ENCODE measurements around the gene FRRS1.
"Not testable (repeated sequence)": the region's sequence is repeated elsewhere in the genome, so short reads cannot be mapped to it uniquely, and the experiment has no call there.

Gene FRRS1

DNA sequence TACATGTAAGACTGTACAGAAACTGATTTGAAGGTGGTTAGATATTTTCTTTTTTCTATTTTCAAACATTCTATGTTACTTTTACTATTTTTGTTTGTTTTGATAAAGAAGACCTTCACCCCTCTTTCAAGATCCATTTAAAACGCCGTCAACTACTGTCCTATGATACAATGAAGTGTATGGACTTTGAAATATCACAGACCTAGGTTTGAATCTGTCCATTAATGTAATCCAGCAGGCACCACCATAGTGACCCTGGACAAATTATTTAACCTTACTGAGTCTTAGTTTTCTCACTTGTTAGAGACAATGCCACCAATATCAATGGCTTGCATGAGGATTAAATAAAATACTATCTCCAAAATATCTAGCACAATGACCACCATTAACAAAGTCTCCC, 2.0 kb downstream of the FRRS1 start:
- Histone ChIP-seq H3K9ac (ENCODE audit: low read length) (no peak overlapping the region), H3K27ac (ENCODE audit: low read depth, low read length) (no peak overlapping the region), H3K4me1 (ENCODE audit: insufficient read depth, low read length) (no peaks in the 10 kb centered on the region), H3K4me3 (ENCODE audit: low read depth in 1 of 2, low read length in 2 of 2) (no peak overlapping the region), H3K36me3 (ENCODE audit: insufficient read depth, low read length) (no peaks in the 10 kb centered on the region), H3K9me3 (ENCODE audit: low read length) (no peaks in the 10 kb centered on the region), H3K27me3 (ENCODE audit: control insufficient read depth in 1 of 2, insufficient read depth in 2 of 2, low read length in 2 of 2) (no peaks in the 10 kb centered on the region)

DNA sequence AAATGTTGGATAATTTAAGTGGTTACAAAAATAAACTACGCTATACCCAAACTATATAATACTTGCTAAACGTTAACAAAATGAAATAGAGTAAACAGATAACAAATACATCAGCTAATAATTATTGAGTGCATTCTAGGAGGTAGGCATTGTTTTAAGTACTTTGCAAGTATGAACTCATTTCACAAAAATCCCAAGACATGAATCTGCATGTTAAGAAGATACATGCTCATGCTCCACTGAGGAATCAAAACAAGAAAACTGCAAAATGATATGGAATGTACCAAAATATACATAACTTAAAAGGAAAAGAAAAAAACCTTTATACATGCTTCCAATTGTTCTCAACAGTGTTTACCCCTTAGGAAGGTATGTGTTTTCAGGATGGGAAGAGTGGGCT, 2.5 kb downstream of the FRRS1 start:
- Histone ChIP-seq H3K36me3 (ENCODE audit: insufficient read depth, low read length) (no peaks in the 10 kb centered on the region), H3K27ac (ENCODE audit: low read depth, low read length) (no peak overlapping the region), H3K27me3 (ENCODE audit: control insufficient read depth in 1 of 2, insufficient read depth in 2 of 2, low read length in 2 of 2) (no peaks in the 10 kb centered on the region), H3K9me3 (ENCODE audit: low read length) (no peaks in the 10 kb centered on the region), H3K4me1 (ENCODE audit: insufficient read depth, low read length) (no peaks in the 10 kb centered on the region), H3K9ac (ENCODE audit: low read length) (no peak overlapping the region), H3K4me3 (ENCODE audit: low read depth in 1 of 2, low read length in 2 of 2) (no peak overlapping the region)

DNA sequence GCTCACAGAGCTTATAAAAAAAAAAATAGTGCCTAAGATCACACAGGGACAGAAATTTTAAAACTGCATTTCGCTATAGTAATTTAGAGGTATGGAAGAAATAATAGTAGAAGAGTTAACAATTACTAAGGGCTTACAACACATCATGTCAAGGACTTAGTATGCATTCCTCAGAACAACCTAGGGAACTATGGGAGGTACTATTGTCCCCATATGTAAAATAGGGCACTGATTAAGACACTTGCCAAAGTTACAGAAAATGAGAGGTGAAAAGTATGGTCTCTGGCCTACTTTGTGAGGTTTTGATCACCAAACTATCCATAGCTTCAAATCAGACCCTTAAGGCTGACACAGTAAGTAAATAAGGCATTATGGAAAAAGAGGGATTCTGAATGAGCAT, 4.7 kb downstream of the FRRS1 start:
- no peak overlapping the region for H3K27ac ChIP-seq (ENCODE audit: low read depth, low read length)
- no peaks in the 10 kb centered on the region for H3K36me3 ChIP-seq (ENCODE audit: insufficient read depth, low read length)
- H3K4me3 ChIP-seq (ENCODE audit: low read depth in 1 of 2, low read length in 2 of 2), result no peak overlapping the region
- no peaks in the 10 kb centered on the region for H3K9me3 ChIP-seq (ENCODE audit: low read length)
- no peak overlapping the region for H3K9ac ChIP-seq (ENCODE audit: low read length)
- H3K27me3 ChIP-seq (ENCODE audit: control insufficient read depth in 1 of 2, insufficient read depth in 2 of 2, low read length in 2 of 2), result no peaks in the 10 kb centered on the region
- H3K4me1 ChIP-seq (ENCODE audit: insufficient read depth, low read length), result no peaks in the 10 kb centered on the region

DNA sequence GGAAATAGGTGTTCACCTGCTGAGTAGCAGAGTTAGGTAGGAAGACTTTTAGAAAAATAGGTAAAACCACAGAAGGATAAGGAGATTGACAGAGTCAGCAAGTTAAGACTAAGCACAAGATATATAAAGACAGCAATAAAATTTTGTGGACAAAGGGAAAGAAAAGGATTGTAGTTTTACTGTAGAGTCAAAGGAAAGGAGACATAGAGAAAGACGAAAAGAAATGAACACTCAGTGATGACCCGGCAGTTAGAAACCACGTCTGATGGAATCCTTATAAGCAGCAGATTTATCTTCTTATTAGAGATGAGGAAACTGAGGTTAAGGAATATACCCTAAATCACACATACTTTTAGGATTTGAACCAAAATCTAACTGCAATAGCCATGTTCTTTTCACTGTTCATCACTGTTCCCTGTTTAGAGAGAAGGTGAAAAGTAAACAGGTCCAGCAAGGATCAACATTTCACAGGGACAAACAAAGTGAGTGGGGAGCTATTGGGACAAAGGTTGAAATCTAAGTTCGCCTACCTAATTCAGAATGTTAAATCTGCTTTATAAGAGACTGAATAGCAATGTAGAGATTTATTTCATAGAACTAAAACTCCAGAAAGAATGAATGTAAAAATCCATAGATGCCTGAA, 6.8 kb downstream of the FRRS1 start:
- H3K9me3 ChIP-seq (ENCODE audit: low read length), result no peaks in the 10 kb centered on the region
- H3K4me3 ChIP-seq (ENCODE audit: low read depth in 1 of 2, low read length in 2 of 2), result no peak overlapping the region
- no peak overlapping the region for H3K9ac ChIP-seq (ENCODE audit: low read length)

DNA sequence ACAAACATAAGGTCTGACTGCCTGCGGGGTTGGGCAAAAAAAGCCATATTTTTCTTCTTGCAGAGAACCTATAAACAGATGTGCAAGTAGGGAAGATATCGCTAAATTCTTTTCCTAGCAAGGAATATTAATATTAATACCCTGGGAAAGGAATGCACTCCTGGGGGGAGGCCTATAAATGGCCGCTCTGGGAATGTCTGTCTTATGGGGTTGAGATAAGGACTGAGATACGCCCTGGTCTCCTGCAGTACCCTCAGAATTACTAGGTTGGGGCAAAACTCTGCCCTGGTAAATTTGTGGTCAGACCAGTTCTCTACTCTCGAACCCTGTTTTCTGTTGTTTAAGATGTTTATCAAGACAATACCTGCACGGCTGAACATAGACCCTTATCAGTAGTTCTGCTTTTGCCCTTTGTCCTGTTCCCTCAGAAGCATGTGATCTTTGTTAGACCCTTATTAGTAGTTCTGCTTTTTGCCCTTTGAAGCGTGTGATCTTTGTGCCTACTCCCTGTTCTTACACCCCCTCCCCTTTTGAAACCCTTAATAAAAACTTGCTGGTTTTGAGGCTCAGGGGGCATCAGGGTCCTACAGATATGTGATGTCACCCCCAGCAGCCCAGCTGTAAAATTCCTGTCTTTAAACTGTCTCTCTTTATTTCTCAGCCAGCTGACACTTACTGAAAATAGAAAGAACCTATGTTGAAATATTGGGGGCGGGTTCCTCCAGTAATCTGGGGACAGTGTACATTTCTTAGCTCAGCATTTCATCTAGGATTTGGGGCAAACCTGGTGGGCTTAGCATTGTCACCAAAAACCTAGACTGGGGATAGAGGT, 7.5 kb downstream of the FRRS1 start:
- not testable (repeated sequence) for H3K27ac ChIP-seq (ENCODE audit: low read depth, low read length); H3K9ac ChIP-seq (ENCODE audit: low read length); H3K9me3 ChIP-seq (ENCODE audit: low read length); H3K4me1 ChIP-seq (ENCODE audit: insufficient read depth, low read length); H3K27me3 ChIP-seq (ENCODE audit: control insufficient read depth in 1 of 2, insufficient read depth in 2 of 2, low read length in 2 of 2); H3K36me3 ChIP-seq (ENCODE audit: insufficient read depth, low read length); H3K4me3 ChIP-seq (ENCODE audit: low read depth in 1 of 2, low read length in 2 of 2)

More for the DNA sequence above, 6.8 kb downstream of the FRRS1 start:
- Histone ChIP-seq H3K4me1 (ENCODE audit: insufficient read depth, low read length) (no peaks in the 10 kb centered on the region), H3K27me3 (ENCODE audit: control insufficient read depth in 1 of 2, insufficient read depth in 2 of 2, low read length in 2 of 2) (no peaks in the 10 kb centered on the region), H3K36me3 (ENCODE audit: insufficient read depth, low read length) (no peaks in the 10 kb centered on the region), H3K27ac (ENCODE audit: low read depth, low read length) (no peak overlapping the region)

DNA sequence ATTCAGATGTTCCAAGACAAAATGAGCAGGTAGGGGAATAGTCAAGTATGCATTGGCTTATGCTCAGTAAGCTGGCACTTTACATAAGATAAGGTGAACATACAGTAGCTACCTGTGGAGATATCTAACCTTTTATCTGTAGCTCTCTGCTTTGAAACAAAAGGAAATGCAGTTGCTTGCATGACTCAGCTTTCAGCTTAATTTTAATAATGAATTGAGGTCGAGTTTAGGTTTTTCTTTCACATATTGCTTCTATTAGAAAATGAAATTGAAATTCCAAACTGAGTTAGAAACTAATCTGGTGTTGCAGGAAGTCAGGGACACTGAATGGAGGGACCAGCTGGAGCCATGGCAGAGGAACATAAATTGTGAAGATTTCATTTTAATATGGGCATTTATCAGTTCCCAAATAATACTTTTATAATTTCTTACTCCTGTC, 8.3 kb downstream of the FRRS1 start:
- H3K36me3 ChIP-seq (ENCODE audit: insufficient read depth, low read length), result no peaks in the 10 kb centered on the region
- H3K4me3 ChIP-seq (ENCODE audit: low read depth in 1 of 2, low read length in 2 of 2), result no peak overlapping the region
- H3K27ac ChIP-seq (ENCODE audit: low read depth, low read length), result no peak overlapping the region

DNA sequence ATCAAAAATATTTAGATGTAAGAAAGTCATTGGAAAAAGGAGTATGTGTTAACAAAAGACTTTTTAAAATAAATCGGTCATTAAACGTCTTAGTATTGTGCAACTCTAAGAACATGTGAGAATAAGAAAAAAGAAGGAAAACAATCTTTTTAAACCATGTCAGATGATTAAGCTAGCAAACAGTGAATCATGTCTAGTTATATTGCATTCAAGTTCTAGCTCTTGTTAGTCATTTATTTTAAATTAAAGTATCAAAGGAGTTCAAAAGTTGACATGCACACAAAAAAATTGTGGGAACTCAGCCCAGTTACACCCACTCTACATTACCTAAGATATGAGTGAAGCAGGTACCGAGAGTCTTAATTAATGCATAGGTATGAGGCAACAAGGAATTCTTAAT, 9.8 kb downstream of the FRRS1 start:
- no peaks in the 10 kb centered on the region for H3K9me3 ChIP-seq (ENCODE audit: low read length)
- no peaks in the 10 kb centered on the region for H3K4me1 ChIP-seq (ENCODE audit: insufficient read depth, low read length)
- H3K4me3 ChIP-seq (ENCODE audit: low read depth in 1 of 2, low read length in 2 of 2), result no peak overlapping the region
- H3K36me3 ChIP-seq (ENCODE audit: insufficient read depth, low read length), result no peaks in the 10 kb centered on the region
- no peaks in the 10 kb centered on the region for H3K27me3 ChIP-seq (ENCODE audit: control insufficient read depth in 1 of 2, insufficient read depth in 2 of 2, low read length in 2 of 2)
- no peak overlapping the region for H3K27ac ChIP-seq (ENCODE audit: low read depth, low read length)
- H3K9ac ChIP-seq (ENCODE audit: low read length), result no peak overlapping the region

More for the DNA sequence above, 8.3 kb downstream of the FRRS1 start:
- no peaks in the 10 kb centered on the region for H3K27me3 ChIP-seq (ENCODE audit: control insufficient read depth in 1 of 2, insufficient read depth in 2 of 2, low read length in 2 of 2)
- no peaks in the 10 kb centered on the region for H3K9me3 ChIP-seq (ENCODE audit: low read length)
- H3K4me1 ChIP-seq (ENCODE audit: insufficient read depth, low read length), result no peaks in the 10 kb centered on the region
- H3K9ac ChIP-seq (ENCODE audit: low read length), result no peak overlapping the region

DNA sequence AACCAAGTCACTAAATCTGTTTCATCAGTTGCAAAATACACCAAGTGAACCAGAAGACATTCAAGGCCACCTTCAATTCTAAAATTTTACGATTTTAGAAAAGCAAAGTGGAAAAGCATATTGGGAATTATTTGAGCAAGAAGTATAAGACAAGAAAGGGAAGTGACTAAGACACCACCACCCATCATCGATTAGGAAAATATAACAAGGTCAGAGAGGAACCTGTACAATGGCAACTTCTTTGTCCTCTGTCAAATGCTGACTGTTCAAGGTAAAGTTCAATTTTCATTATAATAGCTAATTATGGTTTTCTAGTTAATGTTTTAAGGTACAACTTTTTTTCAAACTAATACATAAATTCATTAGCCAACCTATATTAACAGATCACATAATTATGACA, 10.8 kb downstream of the FRRS1 start:
- Histone ChIP-seq H3K27me3 (ENCODE audit: control insufficient read depth in 1 of 2, insufficient read depth in 2 of 2, low read length in 2 of 2) (no peaks in the 10 kb centered on the region), H3K9me3 (ENCODE audit: low read length) (no peaks in the 10 kb centered on the region), H3K4me1 (ENCODE audit: insufficient read depth, low read length) (no peaks in the 10 kb centered on the region), H3K4me3 (ENCODE audit: low read depth in 1 of 2, low read length in 2 of 2) (no peak overlapping the region), H3K27ac (ENCODE audit: low read depth, low read length) (no peak overlapping the region), H3K36me3 (ENCODE audit: insufficient read depth, low read length) (no peaks in the 10 kb centered on the region), H3K9ac (ENCODE audit: low read length) (no peak overlapping the region)

DNA sequence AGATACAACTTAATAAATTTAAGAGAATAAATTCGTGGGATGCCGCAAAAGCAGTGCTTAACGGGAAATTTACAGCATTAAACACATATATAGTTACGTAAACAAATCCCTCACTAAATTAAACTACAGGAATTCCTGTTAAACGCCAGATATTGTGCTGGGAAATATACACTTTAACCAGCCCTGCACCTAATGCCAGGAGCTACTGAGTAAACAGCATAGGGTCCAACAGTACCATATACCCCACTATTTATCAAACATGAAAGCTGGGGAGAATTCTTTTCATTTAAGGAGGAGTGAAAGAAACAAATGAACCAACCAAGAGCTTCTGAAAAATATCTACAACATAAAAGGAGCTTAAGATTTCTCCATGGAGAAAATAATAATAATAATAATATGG, 11.7 kb downstream of the FRRS1 start:
- H3K4me1 ChIP-seq (ENCODE audit: insufficient read depth, low read length), result no peaks in the 10 kb centered on the region
- H3K9ac ChIP-seq (ENCODE audit: low read length), result no peak overlapping the region
- no peak overlapping the region for H3K27ac ChIP-seq (ENCODE audit: low read depth, low read length)
- H3K27me3 ChIP-seq (ENCODE audit: control insufficient read depth in 1 of 2, insufficient read depth in 2 of 2, low read length in 2 of 2), result no peaks in the 10 kb centered on the region
- H3K36me3 ChIP-seq (ENCODE audit: insufficient read depth, low read length), result no peaks in the 10 kb centered on the region
- no peaks in the 10 kb centered on the region for H3K9me3 ChIP-seq (ENCODE audit: low read length)
- H3K4me3 ChIP-seq (ENCODE audit: low read depth in 1 of 2, low read length in 2 of 2), result no peak overlapping the region

DNA sequence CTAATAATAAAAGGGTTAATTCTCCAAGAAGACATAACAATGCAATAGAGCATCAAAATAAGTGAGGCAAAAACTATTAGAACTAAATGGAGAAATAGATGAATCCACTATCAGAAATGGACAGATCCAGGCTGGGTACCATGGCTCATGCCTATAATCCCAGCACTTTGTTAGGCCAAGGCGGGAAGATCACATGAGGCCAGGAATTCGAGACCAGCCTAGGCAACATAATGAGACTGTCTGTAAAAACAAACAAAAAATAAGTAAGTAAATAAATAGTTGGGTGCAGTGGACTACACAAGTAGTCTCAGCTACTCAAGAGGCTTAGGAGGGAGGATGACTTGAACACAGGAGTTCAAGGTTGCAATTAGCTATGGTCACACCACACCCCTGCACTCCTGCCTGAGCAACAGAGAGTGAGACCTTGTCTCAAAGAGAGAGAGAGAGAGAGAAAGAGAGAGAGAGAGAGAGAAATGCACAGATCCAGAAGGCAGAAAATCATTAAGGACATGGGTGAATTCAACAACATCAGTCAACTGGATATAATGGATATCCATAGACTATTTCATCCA, 12.3 kb downstream of the FRRS1 start:
- H3K36me3 ChIP-seq (ENCODE audit: insufficient read depth, low read length), result no peaks in the 10 kb centered on the region
- no peak overlapping the region for H3K9ac ChIP-seq (ENCODE audit: low read length)
- no peak overlapping the region for H3K27ac ChIP-seq (ENCODE audit: low read depth, low read length)
- H3K9me3 ChIP-seq (ENCODE audit: low read length), result no peaks in the 10 kb centered on the region
- H3K27me3 ChIP-seq (ENCODE audit: control insufficient read depth in 1 of 2, insufficient read depth in 2 of 2, low read length in 2 of 2), result no peaks in the 10 kb centered on the region
- H3K4me1 ChIP-seq (ENCODE audit: insufficient read depth, low read length), result no peaks in the 10 kb centered on the region
- H3K4me3 ChIP-seq (ENCODE audit: low read depth in 1 of 2, low read length in 2 of 2), result no peak overlapping the region

DNA sequence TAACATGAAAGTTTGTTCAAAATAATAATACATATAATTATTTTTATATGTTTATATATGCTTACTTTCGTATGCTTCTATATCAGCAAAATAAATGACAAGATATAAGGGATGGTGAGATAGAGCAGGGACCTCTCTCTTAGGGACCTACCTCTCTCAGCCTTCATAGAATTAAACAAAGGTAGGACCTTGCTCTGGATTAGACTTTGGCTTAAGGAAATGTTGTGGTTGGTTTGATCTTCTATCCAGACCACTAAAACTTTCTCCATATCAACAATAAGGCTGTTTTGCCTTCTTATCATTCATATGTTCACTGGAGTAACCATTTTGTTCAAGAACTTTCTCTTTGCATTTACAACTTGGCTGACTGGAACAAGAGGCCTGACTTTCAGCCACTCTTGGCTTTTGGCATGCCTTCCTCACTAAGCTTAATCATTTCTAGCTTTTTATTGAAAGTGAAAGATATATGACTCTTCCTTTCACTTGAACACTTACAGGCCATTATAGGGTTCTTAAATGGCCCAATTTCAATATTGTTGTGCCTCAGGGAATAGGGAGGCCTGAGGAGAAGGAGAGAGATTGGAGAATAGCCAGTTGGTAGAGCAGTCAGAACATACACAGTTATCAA, 14.4 kb downstream of the FRRS1 start:
- no peak overlapping the region for H3K27ac ChIP-seq (ENCODE audit: low read depth, low read length)

More for the DNA sequence above, 14.4 kb downstream of the FRRS1 start:
- Histone ChIP-seq H3K36me3 (ENCODE audit: insufficient read depth, low read length) (no peaks in the 10 kb centered on the region), H3K9me3 (ENCODE audit: low read length) (no peaks in the 10 kb centered on the region), H3K4me1 (ENCODE audit: insufficient read depth, low read length) (no peaks in the 10 kb centered on the region), H3K4me3 (ENCODE audit: low read depth in 1 of 2, low read length in 2 of 2) (no peak overlapping the region), H3K9ac (ENCODE audit: low read length) (no peak overlapping the region), H3K27me3 (ENCODE audit: control insufficient read depth in 1 of 2, insufficient read depth in 2 of 2, low read length in 2 of 2) (no peaks in the 10 kb centered on the region)
